GM12878 (cell line): ENCODE measurements around the gene ASIP. TPM values are rescaled to one million over a fixed set of nuclear protein-coding genes. Genes with fewer than 3 reads are reported as not detected.

Experiments
- ATAC-seq: fragments of 200-7000 bp; cut with Tn5 transposase; 3 replicates; pipeline ENCODE4 v1.9.1; 2020; ENCODE audit warnings: mild to moderate bottlenecking, moderate library complexity
- BruUV-seq: library from RNA; stranded (reverse); fragments of 400-500 nt; replicated peaks from 2 replicates; lab custom pipeline; 2021; lab: Mats Ljungman, UMichigan
- CTCF ChIA-PET: fragments of 300-600 bp; sonication (Branson Sonifier 250); formaldehyde crosslinking; extraction: SDS; loops from one replicate; lab custom pipeline; 2021; ENCODE audit warnings: inconsistent platforms; lab: Yijun Ruan, JAX
- POLR2A ChIA-PET: fragments of 350-600 bp; formaldehyde crosslinking; extraction: SDS; loops from one replicate; lab custom pipeline; 2021; ENCODE audit warnings: inconsistent platforms; lab: Charles Lee
- RAD21 ChIA-PET: fragments of 300-600 bp; sonication (Branson Sonifier 250); formaldehyde crosslinking; loops from one replicate; lab custom pipeline; 2023; ENCODE audit warnings: antibody characterized with exemption; ENCODE audit not compliant: unreplicated experiment; lab: Charles Lee
- SMC1A ChIA-PET: fragments of 300-600 bp; sonication (Branson Sonifier 250); formaldehyde crosslinking; loops from one replicate; lab custom pipeline; 2023; ENCODE audit not compliant: unreplicated experiment, uncharacterized antibody; lab: Charles Lee
- DNase-seq: peaks from one replicate; pipeline ENCODE4 v3.0.0-alpha.2; 2011; ENCODE audit warnings: low read depth, low spot score
- FAIRE-seq: peaks from 3 replicates; lab custom pipeline; 2011; peaks lifted over from hg19 to GRCh38; lab: Jason Lieb, UNC
- H2AFZ ChIP-seq: 2 replicates; pipeline ENCODE4 v1.6.0; 2011; ENCODE audit warnings: low read depth, low read length, control low read depth; ENCODE audit not compliant: control insufficient read depth
- H3K27ac ChIP-seq: 2 replicates; pipeline ENCODE4 v1.5.1; 2011; ENCODE audit warnings: control low read depth; ENCODE audit not compliant: control insufficient read depth, insufficient read depth
- H3K27me3 ChIP-seq, 2 experiments: replicated peaks in 1 of 2; 2 replicates each; pipeline versions ENCODE4 v1.6.0 to v1.6.1; 2011; ENCODE audit warnings: low read length in 1 of 2; ENCODE audit not compliant: control insufficient read depth in 2 of 2, insufficient read depth in 2 of 2
- H3K36me3 ChIP-seq, 2 experiments: 2 replicates each; pipeline ENCODE4 v1.5.1; 2011; ENCODE audit warnings: low read length in 1 of 2; ENCODE audit not compliant: control insufficient read depth in 2 of 2, insufficient read depth in 2 of 2
- H3K4me1 ChIP-seq: 2 replicates; pipeline ENCODE4 v1.6.1; 2011; ENCODE audit warnings: mild to moderate bottlenecking, low read length, moderate library complexity, mixed read lengths; ENCODE audit not compliant: control insufficient read depth, insufficient read depth
- H3K4me2 ChIP-seq: 2 replicates; pipeline ENCODE4 v1.6.0; 2011; ENCODE audit warnings: control low read depth; ENCODE audit not compliant: control insufficient read depth, insufficient read depth
- H3K4me3 ChIP-seq: fragments of 200-600 bp; sonication (generic); 2 replicates; pipeline ENCODE4 v1.5.1; 2016
- H3K79me2 ChIP-seq: 2 replicates; pipeline ENCODE4 v1.6.0; 2011; ENCODE audit warnings: low read length; ENCODE audit not compliant: control insufficient read depth, insufficient read depth
- H3K9ac ChIP-seq: 2 replicates; pipeline ENCODE4 v1.8.0; 2011; ENCODE audit warnings: low read length, control low read depth, mixed read lengths; ENCODE audit not compliant: control insufficient read depth, insufficient read depth
- H3K9me3 ChIP-seq: replicated peaks from 3 replicates; pipeline ENCODE4 v1.5.1; 2011; ENCODE audit warnings: mild to moderate bottlenecking, low read length; ENCODE audit not compliant: control insufficient read depth, insufficient read depth
- H4K20me1 ChIP-seq: 2 replicates; pipeline ENCODE4 v1.6.0; 2011; ENCODE audit not compliant: control insufficient read depth, insufficient read depth
- CEBPZ ChIP-seq: fragments of 150-350 bp; IDR thresholded peaks from 2 replicates; pipeline ENCODE4 v1.6.1; 2016; ENCODE audit warnings: low read depth, low read length
- CREB1 ChIP-seq: IDR thresholded peaks from 2 replicates; pipeline ENCODE4 v1.6.1; 2012; ENCODE audit warnings: low read depth, mild to moderate bottlenecking, inconsistent platforms
- CREM ChIP-seq: IDR thresholded peaks from 2 replicates; pipeline ENCODE4 v1.6.1; 2014; ENCODE audit warnings: antibody characterized with exemption, low read depth
- MEF2A ChIP-seq: IDR thresholded peaks from 2 replicates; pipeline ENCODE4 v1.6.1; 2011; ENCODE audit warnings: low read depth, mild to moderate bottlenecking, low read length, moderate library complexity; ENCODE audit not compliant: insufficient read depth
- NKRF ChIP-seq: fragments of 450-650 bp; conservative IDR thresholded peaks from 2 replicates; pipeline ENCODE4 v1.6.1; 2017; ENCODE audit warnings: mild to moderate bottlenecking, moderate library complexity
- NR2C1 ChIP-seq: fragments of 450-650 bp; IDR thresholded peaks from 2 replicates; pipeline ENCODE4 v1.6.1; 2017; ENCODE audit warnings: antibody characterized with exemption, mild to moderate bottlenecking, moderate library complexity
- RAD51 ChIP-seq: fragments of 450-650 bp; IDR thresholded peaks from 2 replicates; pipeline ENCODE4 v1.6.1; 2016; ENCODE audit warnings: moderate library complexity, mild to moderate bottlenecking, inconsistent platforms
- RELB ChIP-seq: fragments of 450-650 bp; IDR thresholded peaks from 2 replicates; pipeline ENCODE4 v1.6.1; 2017; ENCODE audit warnings: low read depth, mild to moderate bottlenecking, moderate library complexity
- RFX5 ChIP-seq: IDR thresholded peaks from 2 replicates; pipeline ENCODE4 v1.6.1; 2011; ENCODE audit warnings: low read depth, low read length, improper control_type of control experiment
- SKIL ChIP-seq: fragments of 450-650 bp; IDR thresholded peaks from 2 replicates; pipeline ENCODE4 v1.6.1; 2017; ENCODE audit warnings: mild to moderate bottlenecking, low read depth, inconsistent platforms; ENCODE audit not compliant: poor library complexity, severe bottlenecking
- SREBF2 ChIP-seq: IDR thresholded peaks from 2 replicates; pipeline ENCODE4 v1.6.1; 2012; ENCODE audit warnings: mild to moderate bottlenecking, low read length
- TCF3 ChIP-seq: IDR thresholded peaks from 2 replicates; pipeline ENCODE4 v1.6.1; 2012; ENCODE audit warnings: low read depth, mild to moderate bottlenecking, low read length, borderline replicate concordance; ENCODE audit not compliant: insufficient read depth
- WGBS: methylation state at CpG from one replicate; pipeline ENCODE4 v1.1.6; 2016; ENCODE audit warnings: low lambda C conversion rate; ENCODE audit not compliant: insufficient replicate concordance, insufficient coverage; ENCODE audit errors: missing lambda C conversion rate; 5-methylcytosine and 5-hydroxymethylcytosine counted together
- in situ Hi-C: fragments of 300-500 bp; cut with MboI; formaldehyde crosslinking; loops from 9 replicates; pipeline ENCODE4 v1.14.3; 2018; ENCODE audit warnings: mixed read lengths
- intact Hi-C: fragments of 100-400 bp; cut with micrococcal nuclease; formaldehyde crosslinking; loops from one replicate; pipeline ENCODE4 v1.14.2; 2022; ENCODE audit not compliant: unreplicated experiment
- polyA plus RNA-seq, 11 experiments: library from polyadenylated mRNA; depleted of rRNA in 4 of 11; unstranded in 6 of 11; stranded (reverse) in 5 of 11; fragments of >200 nt; fragmentation: Nextera tagmentation in 4 of 11; fragmentation: Illumina TruSeq in 1 of 11; extraction: Ambion mirVana in 4 of 11; extraction: Trizol in 1 of 11; gene quantifications; 1 replicate in 1 of 11; 2 replicates in 10 of 11; pipeline versions ENCODE4 v1.2.1 to v1.2.3, GENCODE V29; 2011 to 2016; ENCODE audit warnings: inconsistent platforms in 2 of 11, missing spikeins in 2 of 11, low read depth in 1 of 11
- total RNA-seq, 4 experiments: library from RNA; depleted of rRNA in 3 of 4; stranded (reverse); fragments of >200 nt in 3 of 4; fragmentation: Illumina TruSeq in 1 of 4; extraction: Trizol in 1 of 4; gene quantifications; 2 replicates each; pipeline versions ENCODE4 v1.2.1 to v1.2.3, GENCODE V29; 2013 to 2021

Gene ASIP
- total and polyA plus RNA-seq, 10 of the 15 experiments (the other 5 are each of a cell fraction or from before 2014, with no cell fraction given) = 0.29 TPM; not detected in 9

- ATAC-seq (peak; percentile 96), DNase-seq (peak; percentile 82), FAIRE-seq (peak; percentile 88)
- SMC1A ChIA-PET = interaction anchor here (2.0 to 2.5 kb wide), 2 partner anchors 9 to 112 kb away, joined by 6 to 15 read pairs; no protein-coding TSS in a partner anchor
- Histone ChIP-seq H3K4me3 (peak within 1 kb of the TSS; percentile 95), H3K27me3 (no peaks in the 10 kb centered on the region), H3K9me3 (no peaks in the 10 kb centered on the region), H3K79me2 (peaks cover 42% of the 10 kb centered on the region), H2AFZ (peak within 1 kb of the TSS; percentile 95), H3K36me3 (no peaks in the 10 kb centered on the region), H3K4me2 (peak within 1 kb of the TSS; percentile 88), H3K9ac (peak within 1 kb of the TSS; percentile 97), H4K20me1 (no peaks in the 10 kb centered on the region), H3K27ac (peak within 1 kb of the TSS; percentile 87), H3K4me1 (peaks cover 11% of the 10 kb centered on the region)
- POLR2A ChIA-PET = interaction anchor here (0.7 to 4.7 kb wide), 7 partner anchors 15 to 417 kb away, joined by 3 to 21 read pairs (median 5); partner anchors contain the start of genes DYNLRB1, EIF2S2 and ITCH
- CTCF ChIA-PET = interaction anchor here (0.7 to 5.8 kb wide), 6 partner anchors 9 to 256 kb away, joined by 3 to 40 read pairs (median 4); partner anchors contain the start of genes DYNLRB1, ITCH and MAP1LC3A
- 1% methylated on average over 78 of the region's 79 CpGs for WGBS
- in situ Hi-C loops = no loop called here
- intact Hi-C loops = loop anchor here (2.0 kb wide), 1 partner anchor 36 kb away; no protein-coding TSS in a partner anchor
- RAD21 ChIA-PET = interaction anchor here (0.6 to 4.8 kb wide), 5 partner anchors 10 to 406 kb away, joined by 3 to 21 read pairs (median 5); partner anchors contain the start of gene ITCH
- no TSS peak for BruUV-seq
- TF ChIP-seq NKRF = peak; percentile 89
- no peak for TF ChIP-seq CEBPZ
- TF ChIP-seq RAD51 = no peak
- peak; percentile 44; the same call in 1 of the 2 replicates for TF ChIP-seq NR2C1
- TF ChIP-seq CREB1 = peak; percentile 65
- 0 out of 2 replicates have a peak, but pooled peaks have one; percentile 30 for TF ChIP-seq MEF2A
- no peak for TF ChIP-seq RFX5
- TF ChIP-seq TCF3 = peak; percentile 82
- TF ChIP-seq SREBF2 = no peak
- TF ChIP-seq SKIL = no peak
- TF ChIP-seq RELB = peak; percentile 87
- peak; percentile 65 for TF ChIP-seq CREM
These were observed 61.7 kb downstream of the ASIP start, which contains the start of gene AHCY for GRCh38 chr20:34302723-34303533. TSS of gene AHCY (minus strand) at chr20:34303355. CDS start at chr20:34303270, 85 bp downstream.
